HG03460 (cell line): ENCODE results near the gene GPC6.
"Not testable (repeated sequence)": the region's sequence is repeated elsewhere in the genome, so short reads cannot be mapped to it uniquely, and the experiment has no call there.

Source experiments
- ATAC-seq: cut with Tn5 transposase; IDR thresholded peaks from one replicate; pipeline ENCODE4 v1.9.1; 2021; ENCODE audit not compliant: unreplicated experiment

GPC6 gene

DNA sequence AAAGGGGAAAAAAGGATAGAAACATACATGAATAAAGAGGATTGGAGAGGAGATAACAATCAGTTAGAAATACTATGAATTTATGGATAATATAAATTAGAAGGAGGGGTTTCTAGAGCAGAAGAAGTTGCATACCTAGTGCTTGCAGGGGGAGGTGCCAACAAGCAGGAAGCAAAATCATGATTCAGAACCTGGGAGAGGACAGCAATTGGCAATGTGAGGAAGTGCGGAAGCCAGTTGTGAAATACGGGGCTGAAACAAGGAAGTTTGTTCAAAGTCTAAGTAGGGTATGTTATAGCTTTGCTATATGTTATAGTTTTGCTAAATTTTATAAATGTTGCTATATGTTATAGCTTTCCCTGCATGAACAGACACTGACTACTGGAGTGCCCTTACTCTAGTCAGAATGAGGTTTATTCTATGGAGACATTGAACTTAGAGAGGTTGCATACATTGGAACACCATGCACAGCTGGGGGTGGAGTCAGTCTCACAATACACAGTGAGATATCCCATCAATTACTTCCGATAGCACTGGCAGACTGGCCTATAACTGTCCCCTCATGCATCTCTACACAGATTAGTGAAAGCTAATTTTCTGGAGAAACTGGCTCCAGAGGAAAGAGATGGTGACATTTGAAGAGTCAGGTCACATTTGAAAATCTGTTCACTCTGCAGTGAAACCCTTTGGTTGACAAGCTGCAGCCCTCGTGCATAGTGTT, 92.1 kb downstream of the GPC6 start:
- ATAC-seq: no peak

- no peak for ATAC-seq
These were observed 94.3 kb downstream of the GPC6 start for GRCh38 chr13:93320942-93321341.

- not testable (repeated sequence) for ATAC-seq
These were observed 97.3 kb downstream of the GPC6 start for GRCh38 chr13:93323880-93324279.

DNA sequence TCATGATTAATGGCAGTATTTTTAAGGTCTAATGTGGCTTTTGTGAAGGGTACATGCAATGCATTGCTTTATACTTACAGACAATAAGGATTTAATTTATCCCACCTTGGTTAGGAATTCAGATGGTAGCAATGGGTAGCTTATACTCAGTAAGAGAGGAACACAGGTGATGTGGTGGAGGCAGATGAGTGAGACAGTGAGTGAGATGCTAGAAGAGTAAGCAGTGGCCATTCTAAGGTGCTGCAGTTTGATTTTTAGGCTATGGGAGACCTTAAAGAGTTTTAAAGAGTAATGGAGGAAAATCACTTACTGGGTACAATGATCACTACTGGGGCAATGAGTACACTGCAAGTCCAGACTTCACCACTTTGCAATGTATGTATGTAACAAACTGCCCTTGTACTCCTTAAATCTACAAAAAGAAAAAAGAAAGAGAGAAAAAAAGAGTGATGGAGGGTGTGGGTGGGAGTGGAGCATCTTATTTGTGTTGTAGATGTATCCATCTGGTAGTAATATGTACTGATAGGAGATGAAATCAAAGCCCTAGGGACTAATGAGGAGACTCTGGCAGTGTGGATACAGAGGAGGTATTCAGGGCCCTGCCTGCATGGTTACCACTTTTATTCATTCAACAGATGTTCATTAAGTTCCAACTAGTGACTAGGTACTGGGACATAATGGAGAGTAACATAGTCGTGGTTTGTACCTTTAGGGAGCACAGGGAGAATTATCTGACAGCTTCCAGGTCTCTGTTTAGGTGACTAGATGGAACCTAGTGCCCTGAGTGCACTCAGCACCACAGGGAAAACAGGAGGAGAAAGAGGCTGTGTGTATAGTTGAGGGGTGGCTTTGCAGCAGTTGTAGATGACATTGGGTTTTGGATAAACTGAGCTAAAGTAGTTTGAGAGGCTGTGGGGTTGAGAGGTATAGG, 99.0 kb downstream of the GPC6 start:
- ATAC-seq: no peak

- ATAC-seq: no peak
These were observed 99.7 kb downstream of the GPC6 start for GRCh38 chr13:93326234-93326811.

DNA sequence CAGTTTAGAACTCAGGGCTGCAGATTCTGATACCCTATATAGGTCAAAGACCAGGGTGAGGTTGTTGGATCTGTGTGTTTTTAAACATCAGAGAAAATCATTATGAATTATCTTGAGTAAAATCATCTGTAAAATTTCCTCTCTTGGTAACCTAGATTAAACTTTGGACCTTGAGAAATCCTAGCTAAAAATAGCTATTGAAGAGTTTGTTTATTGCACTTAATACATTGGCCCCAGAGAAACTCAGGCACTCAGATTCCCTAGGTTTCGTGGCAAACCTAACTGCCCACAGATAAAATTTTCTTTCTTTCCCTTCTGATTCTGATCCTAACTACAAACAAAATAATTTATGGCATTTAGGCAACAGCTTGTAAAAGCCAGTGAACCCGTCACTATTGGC, 102.3 kb downstream of the GPC6 start:
- ATAC-seq: no peak

- ATAC-seq: no peak
These were observed 110.1 kb downstream of the GPC6 start for GRCh38 chr13:93336728-93337127.

- no peak for ATAC-seq
These were observed 111.4 kb downstream of the GPC6 start for GRCh38 chr13:93338030-93338429.

DNA sequence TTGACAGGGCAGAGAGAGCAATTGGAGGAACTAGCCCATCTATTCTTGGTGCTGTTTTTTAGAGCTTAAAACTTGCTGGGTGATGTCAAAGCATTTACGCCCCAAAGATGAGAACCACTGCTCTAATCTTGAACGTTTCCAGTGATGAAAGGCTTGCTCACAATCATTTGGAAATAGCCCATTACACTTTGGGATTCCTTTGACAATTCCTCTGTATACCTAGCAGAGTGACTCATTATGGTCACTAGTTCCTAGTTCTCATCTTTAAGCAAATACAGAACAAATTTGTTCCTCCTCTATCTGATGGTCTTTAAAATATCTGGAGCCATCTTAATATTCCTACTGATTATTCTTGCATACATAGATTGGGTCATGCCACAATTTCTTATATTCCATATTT, 112.3 kb downstream of the GPC6 start:
- ATAC-seq: no peak

DNA sequence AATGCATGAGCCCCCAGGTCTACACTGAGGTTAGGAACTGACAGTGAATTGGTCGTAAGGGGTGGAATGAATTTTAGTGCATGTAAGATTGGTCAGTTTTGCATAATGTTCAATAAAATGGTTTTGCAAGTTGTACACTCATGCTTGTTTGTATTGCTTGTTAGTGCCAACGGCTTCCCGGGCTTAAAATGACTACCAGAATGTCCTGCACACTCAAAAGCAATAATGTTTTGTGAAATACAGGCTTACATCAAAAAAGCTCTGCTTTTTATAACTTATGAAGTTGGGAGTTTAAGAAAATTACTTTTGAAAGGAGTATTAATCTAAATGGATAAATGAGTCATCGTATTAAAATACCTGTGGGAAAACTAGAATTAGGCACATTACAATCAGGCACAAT, 112.9 kb downstream of the GPC6 start:
- ATAC-seq: no peak

DNA sequence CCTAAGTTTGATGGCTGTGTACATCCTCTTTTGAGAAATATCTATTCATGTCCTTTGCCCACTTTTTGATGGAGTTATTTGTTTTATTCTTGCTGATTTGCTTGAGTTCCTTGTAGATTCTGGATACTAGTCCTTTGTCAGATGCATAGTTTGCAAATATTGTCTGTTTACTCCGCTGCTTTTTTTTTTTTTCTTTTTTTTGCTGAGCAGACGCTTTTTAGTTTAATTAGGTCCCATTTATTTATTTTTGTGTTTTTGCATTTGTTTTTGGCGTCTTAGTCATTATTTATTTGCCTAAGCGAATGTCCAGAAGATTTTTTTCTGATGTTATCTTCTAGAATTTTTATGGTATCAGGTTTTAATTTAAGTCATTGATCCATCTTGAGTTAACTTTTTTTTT, 114.9 kb downstream of the GPC6 start:
- ATAC-seq: no peak

- ATAC-seq: no peak
These were observed 116.5 kb downstream of the GPC6 start for GRCh38 chr13:93343097-93343496.

- ATAC-seq: no peak
These were observed 117.6 kb downstream of the GPC6 start for GRCh38 chr13:93344048-93344705.

DNA sequence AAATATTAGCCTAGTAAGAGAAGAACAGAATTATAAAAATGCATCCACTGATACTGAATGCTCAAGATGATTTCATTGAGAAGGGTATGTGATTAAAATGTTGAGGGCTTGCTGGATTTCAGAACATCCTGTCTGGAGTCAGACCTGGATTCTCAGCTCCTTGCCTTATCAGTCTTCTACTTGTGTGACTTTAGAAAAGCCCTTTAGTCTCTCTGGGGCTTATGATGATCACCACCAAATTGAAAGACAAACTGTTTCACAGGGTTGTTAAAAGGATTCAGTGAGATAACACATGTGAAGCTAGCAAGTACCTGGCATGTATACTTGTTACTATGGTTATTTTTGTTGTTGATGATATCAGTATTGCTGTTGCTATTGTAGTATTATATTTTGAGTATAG, 118.4 kb downstream of the GPC6 start:
- ATAC-seq: no peak

GRCh38 chr13:93345770-93346169, 119.2 kb downstream of the GPC6 start:
- no peak for ATAC-seq

DNA sequence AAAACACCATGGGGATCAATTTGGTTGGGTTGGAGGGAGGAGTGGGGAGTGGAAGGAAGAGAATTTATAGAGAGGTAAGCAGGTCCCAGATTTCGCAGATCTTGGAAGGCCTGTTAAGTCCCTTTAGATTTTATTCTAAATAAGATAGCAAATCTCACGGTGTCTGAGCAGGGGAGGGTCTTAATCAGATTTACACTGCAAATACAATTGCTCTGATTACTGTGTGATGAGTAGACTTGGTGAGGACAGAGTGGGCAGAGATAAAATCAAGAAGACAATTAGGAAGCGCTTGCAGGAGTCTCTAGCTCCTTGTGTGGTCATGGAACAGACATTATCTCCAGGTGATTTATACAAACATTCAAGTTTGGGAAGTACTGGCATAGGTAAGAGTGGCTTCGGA, 126.0 kb downstream of the GPC6 start:
- no peak for ATAC-seq

- no peak for ATAC-seq
These were observed 128.5 kb downstream of the GPC6 start for GRCh38 chr13:93355094-93355493.

DNA sequence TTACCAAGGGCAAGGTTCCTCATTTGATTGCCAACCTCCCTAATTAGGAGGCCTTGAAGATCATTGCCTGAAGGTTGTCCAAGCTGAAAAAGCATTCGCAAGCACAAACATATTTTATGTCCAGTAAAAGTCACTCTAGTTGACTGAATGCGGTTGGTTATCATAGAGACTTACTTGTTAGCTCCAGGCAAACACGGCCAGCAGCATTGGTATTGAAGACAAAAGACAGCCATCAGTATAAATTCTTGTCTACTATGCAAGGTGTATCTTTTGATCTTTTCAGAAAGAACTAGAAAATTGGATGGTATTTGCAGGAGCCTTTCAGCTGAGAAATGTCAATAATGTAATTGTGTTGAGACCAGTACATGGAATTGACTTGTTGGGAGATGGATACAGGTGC, 129.9 kb downstream of the GPC6 start:
- no peak for ATAC-seq

- no peak for ATAC-seq
These were observed 133.4 kb downstream of the GPC6 start for GRCh38 chr13:93360021-93360420.

GRCh38 chr13:93361703-93362102, 135.1 kb downstream of the GPC6 start:
- no peak for ATAC-seq

DNA sequence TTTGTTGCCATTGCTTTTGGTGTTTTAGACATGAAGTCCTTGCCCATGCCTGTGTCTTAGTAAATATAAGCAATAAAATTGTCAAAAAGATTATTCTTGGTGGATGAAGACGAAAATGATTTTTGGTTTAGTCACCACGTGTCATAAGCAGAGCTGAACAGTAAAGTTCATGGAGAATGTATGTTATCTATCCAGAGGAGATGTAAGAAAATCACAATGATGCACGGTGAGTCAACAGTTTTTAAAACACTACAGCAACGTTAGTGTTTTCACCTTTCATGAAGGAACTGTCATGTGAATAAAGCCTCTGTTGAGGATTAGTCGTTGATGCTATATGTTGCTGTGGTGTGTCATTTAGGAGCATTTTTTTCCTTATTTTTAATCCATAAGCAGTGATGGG, 137.6 kb downstream of the GPC6 start:
- ATAC-seq: no peak
